ENCODE results near the gene SLC15A4. TPM values are rescaled to one million over a fixed set of nuclear protein-coding genes. Genes with fewer than 3 reads are reported as not detected.

The SLC15A4 gene
- polyA plus RNA-seq, 3 donors = 6.5 to 12.4 (median 10.4) TPM

DNA sequence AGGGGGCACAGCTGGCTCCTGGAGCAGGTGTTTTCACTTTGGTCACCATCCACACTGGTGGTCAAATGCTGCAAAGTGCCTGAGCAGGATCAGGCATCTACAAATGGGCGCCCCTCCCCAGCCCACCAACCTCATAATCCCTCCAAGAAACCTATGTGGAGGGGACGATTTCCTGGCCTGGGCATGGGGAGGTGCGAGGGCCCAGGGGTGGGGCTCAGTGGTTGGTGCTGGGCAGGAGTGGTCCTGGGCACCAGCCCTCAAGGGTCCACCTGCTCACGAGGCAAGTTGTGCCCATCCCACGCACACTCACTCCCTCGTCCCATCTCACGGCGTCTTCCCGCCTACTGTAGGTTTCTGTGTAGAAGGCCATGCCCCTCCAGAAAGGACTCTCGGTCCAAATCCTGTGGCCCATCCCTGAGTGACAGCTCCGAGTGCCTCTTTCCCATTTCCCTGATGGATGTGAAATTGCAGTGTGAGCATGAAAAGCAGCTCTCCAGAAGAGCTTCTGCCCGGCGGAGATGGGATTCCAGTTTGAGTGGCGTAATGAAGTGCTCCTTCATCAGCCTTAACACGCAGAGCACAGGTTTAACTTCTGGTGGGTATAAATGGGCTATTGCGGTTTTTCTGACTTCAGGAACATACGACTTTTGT, 36.9 kb downstream of the SLC15A4 start:
- H3K27ac ChIP-seq (ENCODE audit: low read depth, low read length) = no peak overlapping the region
- 87 to 93% (median 91%) methylated on average over 17 of the region's 17 CpGs for WGBS, 3 donors

DNA sequence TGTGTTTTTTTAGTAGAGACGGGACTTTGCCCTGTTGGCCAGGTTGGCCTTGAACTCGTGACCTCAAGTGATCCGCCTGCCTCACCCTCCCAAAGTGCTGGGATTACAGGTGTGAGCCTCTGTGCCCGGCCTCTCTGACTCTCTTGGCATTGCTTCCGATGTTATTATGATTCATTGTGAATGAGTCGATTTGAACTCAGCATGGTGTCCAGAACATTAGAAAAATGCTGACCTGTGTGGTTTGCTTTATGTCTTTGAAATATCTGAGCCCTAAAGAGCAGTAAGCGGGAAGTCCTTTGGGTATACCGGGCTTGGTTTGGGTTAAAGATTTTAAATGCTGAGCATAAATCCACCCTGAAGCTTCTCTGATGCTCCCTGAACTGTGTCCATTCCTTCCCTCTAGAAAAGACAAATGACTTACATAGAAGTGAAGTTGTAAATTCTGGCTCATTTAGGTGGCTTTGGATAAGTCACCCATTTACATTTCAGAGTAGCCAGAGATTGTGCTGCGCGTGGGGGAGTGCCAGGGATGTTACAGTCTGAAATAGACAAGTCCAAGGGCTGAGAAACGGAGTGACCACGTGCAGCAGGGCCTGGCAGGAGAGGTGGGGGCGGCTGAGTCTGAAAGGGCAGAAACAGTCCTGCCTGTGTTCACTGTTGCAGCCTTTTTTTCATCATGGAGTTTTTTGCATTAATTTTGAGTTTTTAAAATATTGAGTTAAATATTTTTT, 39.6 kb downstream of the SLC15A4 start:
- WGBS, 3 donors = 64 to 72% (median 67%) methylated on average over 13 of the region's 13 CpGs
- no peak overlapping the region for H3K27ac ChIP-seq (ENCODE audit: low read depth, low read length)

DNA sequence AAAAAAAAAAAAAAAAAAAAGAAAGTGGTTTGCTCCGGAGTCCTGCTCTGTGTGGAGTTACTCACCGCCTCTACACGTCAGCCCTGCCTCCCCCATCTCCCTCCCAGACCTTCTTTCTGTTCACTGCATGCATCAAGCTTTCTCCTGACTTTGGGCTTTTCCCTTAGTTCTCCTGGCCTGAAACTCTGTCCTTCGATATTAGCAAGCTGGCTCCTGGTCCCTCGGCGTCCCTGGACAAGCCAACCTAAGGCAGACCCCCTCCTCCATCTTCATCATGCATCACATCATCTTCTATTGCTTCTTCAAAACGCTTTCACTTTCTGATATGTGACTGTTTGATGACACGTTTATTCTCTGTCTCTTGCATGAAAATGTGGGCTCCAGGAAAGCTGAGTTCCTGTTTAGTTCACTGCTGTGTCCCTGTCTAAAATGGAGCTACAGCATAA, 40.6 kb downstream of the SLC15A4 start:
- no peak overlapping the region for H3K27ac ChIP-seq (ENCODE audit: low read depth, low read length)
- WGBS, 3 donors = 53 to 75% (median 54%) methylated on average over 8 of the region's 8 CpGs

DNA sequence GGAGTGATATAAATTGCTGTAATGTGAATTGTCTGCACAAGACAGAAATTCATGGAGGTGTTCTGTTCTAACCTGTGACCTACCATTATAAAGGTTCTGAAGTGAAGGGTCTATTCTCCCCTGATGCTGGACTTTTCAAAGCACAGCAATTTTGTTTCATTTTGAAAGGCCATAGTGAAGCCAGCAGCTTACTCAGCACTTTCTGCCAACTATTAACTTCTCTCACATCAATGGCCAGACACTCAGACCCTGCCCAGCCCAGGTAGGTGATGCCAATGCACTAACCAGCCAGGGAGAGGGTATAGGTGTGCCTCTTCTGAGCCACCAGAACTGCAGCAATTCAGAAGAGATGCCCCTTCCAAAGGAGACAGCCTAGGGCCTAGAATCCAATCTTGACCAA, 43.9 kb downstream of the SLC15A4 start:
- H3K27ac ChIP-seq (ENCODE audit: low read depth, low read length) = no peak overlapping the region

- no peak overlapping the region for H3K27ac ChIP-seq (ENCODE audit: low read depth, low read length)
- 86 to 97% (median 89%) methylated on average over 10 of the region's 10 CpGs for WGBS, 3 donors
Observed at GRCh38 chr12:128772249-128772648, 51.5 kb downstream of the SLC15A4 start.

GRCh38 chr12:128771681-128772080, 52.1 kb downstream of the SLC15A4 start:
- no peak overlapping the region for H3K27ac ChIP-seq (ENCODE audit: low read depth, low read length)
- 49 to 73% (median 65%) methylated on average over 4 of the region's 4 CpGs for WGBS, 3 donors

DNA sequence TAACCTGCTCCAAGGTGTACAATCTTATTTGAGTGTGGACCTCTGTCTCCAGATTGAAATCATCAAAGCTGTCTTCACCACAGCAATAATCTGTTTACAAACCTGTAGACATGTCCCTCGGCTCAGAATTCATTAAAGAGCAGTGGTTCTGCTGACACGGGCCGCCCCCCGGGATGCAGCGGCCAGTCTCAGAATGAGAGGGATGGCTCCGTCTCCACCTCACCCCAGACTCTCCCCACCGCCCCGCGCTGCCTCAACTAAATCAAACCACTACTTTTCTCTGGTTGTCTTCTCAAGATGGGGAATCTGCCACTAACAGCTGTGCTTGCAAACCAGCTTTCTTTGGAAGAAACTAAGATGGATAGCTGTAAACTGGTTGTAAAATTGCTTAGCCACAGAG, 56.2 kb downstream of the SLC15A4 start:
- WGBS, 3 donors = 28 to 42% (median 37%) methylated on average over 9 of the region's 9 CpGs

GRCh38 chr12:128766738-128767501, 56.8 kb downstream of the SLC15A4 start:
- 56 to 66% (median 65%) methylated on average over 12 of the region's 12 CpGs for WGBS, 3 donors

More for the DNA sequence above, 56.2 kb downstream of the SLC15A4 start:
- no peak overlapping the region for H3K27ac ChIP-seq (ENCODE audit: low read depth, low read length)

DNA sequence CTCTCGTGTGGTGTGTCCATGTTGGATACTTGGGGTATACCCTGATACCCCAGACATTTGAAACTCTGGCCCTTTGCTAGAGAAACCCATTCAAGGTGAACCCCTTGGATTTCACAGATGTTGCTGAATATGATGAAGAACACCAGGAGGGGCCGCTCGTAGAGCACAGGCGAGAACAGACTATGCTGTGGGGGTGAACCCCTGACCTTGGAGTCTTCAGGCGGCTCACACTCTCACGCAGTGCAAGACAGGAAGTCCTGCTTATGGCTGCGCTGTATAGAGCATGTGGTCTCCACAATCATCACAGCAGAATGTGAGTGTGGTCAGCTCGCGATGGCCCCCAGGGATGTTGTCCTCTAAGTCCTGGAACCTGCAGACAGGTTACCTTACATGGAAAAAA, 60.4 kb downstream of the SLC15A4 start:
- WGBS, 3 donors = 64 to 76% (median 74%) methylated on average over 9 of the region's 9 CpGs

More at GRCh38 chr12:128766738-128767501, 56.8 kb downstream of the SLC15A4 start:
- H3K27ac ChIP-seq (ENCODE audit: low read depth, low read length) = no peak overlapping the region

GRCh38 chr12:128761379-128761790, 62.4 kb downstream of the SLC15A4 start:
- 40 to 49% (median 43%) methylated on average over 4 of the region's 4 CpGs for WGBS, 3 donors
- H3K27ac ChIP-seq (ENCODE audit: low read depth, low read length) = no peak overlapping the region

More for the DNA sequence above, 60.4 kb downstream of the SLC15A4 start:
- H3K27ac ChIP-seq (ENCODE audit: low read depth, low read length) = no peak overlapping the region

DNA sequence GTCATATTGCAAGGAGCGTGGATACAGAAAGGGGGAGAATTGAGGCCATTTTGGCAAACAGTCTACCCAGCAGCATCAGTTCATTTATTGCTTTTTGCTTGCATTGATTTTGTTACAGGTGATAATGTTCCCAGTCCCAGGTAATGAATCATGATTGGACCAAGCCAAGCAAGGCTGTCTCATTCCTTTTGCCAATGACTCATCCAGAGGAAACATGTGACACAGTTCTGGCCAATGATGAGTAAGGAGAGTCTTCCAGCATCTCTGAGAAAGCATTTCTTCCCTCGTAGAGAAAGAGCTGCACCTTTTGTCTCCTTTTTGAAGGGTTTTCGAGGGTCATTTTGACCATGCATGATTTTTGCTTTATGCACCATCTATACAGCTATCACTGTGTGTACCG, 68.2 kb downstream of the SLC15A4 start:
- 64 to 83% (median 79%) methylated on average over 4 of the region's 4 CpGs for whole genome bisulfite sequencing, 3 donors

GRCh38 chr12:128754275-128754674, 69.5 kb downstream of the SLC15A4 start:
- WGBS, 3 donors = 73 to 96% (median 75%) methylated on average over 3 of the region's 3 CpGs

More for the DNA sequence above, 68.2 kb downstream of the SLC15A4 start:
- no peak overlapping the region for H3K27ac ChIP-seq (ENCODE audit: low read depth, low read length)

DNA sequence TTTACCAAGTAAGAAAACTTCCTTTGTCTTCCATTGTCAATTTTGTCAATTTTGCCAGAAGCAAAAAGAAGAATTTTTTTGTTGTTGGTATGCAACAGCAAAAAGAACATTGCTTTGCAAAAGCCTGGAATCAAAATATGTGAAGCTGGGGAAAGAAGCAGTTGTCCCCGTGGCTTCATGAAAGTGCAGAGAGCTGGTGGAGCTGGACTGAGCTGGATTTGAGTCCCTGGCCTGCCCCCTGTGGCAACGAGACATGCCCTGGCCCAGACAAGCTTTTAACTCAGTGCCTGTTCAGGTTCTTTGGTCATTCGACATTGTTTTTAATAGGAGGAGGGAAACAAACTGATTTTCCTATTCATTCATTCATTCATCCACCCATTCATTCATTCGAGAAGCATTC, 70.3 kb downstream of the SLC15A4 start:
- 54 to 60% (median 59%) methylated on average over 4 of the region's 4 CpGs for WGBS, 3 donors
- H3K27ac ChIP-seq (ENCODE audit: low read depth, low read length) = no peak overlapping the region

More at GRCh38 chr12:128754275-128754674, 69.5 kb downstream of the SLC15A4 start:
- no peak overlapping the region for H3K27ac ChIP-seq (ENCODE audit: low read depth, low read length)

GRCh38 chr12:128752386-128752785, 71.4 kb downstream of the SLC15A4 start:
- 71 to 77% (median 74%) methylated on average over 5 of the region's 5 CpGs for WGBS, 3 donors
- no peak overlapping the region for H3K27ac ChIP-seq (ENCODE audit: low read depth, low read length)

DNA sequence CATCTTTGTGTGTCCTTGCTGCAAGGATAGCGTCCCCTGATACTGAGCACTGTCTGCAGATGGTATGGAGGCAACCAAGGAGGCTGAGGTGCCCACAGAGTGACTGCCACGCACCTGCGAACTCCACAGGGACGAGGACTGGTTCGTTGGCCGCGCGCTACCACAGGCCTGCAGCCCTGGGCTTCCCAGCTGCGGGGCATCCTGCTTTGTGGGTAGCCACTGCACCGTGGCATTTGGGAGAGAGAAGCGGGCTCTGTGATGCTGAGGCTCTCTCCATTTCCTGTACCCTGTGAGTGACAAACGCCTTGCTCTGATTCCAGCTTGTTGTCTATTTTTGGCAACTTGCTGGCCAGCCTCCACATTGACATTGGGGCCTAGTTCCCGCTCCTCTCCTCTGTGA, 76.3 kb downstream of the SLC15A4 start:
- 72 to 75% (median 72%) methylated on average over 13 of the region's 13 CpGs for WGBS, 3 donors
- H3K27ac ChIP-seq (ENCODE audit: low read depth, low read length) = no peak overlapping the region

- H3K27ac ChIP-seq (ENCODE audit: low read depth, low read length) = no peak overlapping the region
- whole genome bisulfite sequencing, 3 donors = 25 to 46% (median 43%) methylated on average over 11 of the region's 11 CpGs
Observed at GRCh38 chr12:128745772-128746689, 77.7 kb downstream of the SLC15A4 start.

DNA sequence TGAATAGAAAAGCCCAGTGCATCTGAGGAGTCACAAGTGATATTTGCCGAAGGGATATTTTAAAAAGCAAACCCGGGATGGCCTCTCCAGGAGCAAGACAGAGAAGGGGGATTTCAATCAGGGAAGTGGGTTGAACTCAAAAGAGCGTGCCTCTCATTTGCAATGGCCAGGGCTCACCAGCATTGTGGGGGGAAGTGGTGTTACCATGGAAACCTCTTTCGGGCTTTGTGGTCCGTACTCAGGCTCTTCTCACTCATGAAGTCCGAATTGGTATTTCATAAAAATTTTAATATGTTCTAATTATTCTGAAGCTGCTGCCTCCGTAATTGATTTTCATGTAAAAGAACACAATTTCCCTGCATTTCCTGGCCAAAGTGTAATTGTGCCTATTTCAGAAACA, 79.8 kb downstream of the SLC15A4 start:
- no peak overlapping the region for H3K27ac ChIP-seq (ENCODE audit: low read depth, low read length)
- 57 to 68% (median 68%) methylated on average over 7 of the region's 7 CpGs for WGBS, 3 donors

Data from adipose tissue (tissue), 3 donors.